H9 (cell line): ENCODE measurements around the gene MUSTN1. TPM values are rescaled to one million over a fixed set of nuclear protein-coding genes. Genes with fewer than 3 reads are reported as not detected.

Source experiments
- DNase-seq: peaks from one replicate; pipeline ENCODE4 v3.0.0-alpha.2; 2017
- H2AFZ ChIP-seq: one replicate; pipeline ENCODE4 v1.6.1; 2013; ENCODE audit warnings: mild to moderate bottlenecking, low read length, control low read depth, moderate library complexity
- H2AK5ac ChIP-seq: 2 replicates; pipeline ENCODE4 v1.6.1; 2013; ENCODE audit warnings: low read length, control low read depth, mixed read lengths; ENCODE audit not compliant: insufficient read length
- H2BK120ac ChIP-seq: one replicate; pipeline ENCODE4 v1.6.1; 2013; ENCODE audit warnings: low read depth, mild to moderate bottlenecking, low read length, control low read depth, inconsistent platforms; ENCODE audit not compliant: poor library complexity, severe bottlenecking
- H2BK12ac ChIP-seq: 2 replicates; pipeline ENCODE4 v1.6.1; 2013; ENCODE audit warnings: low read length, control low read depth, mixed read lengths, low read depth; ENCODE audit not compliant: insufficient read length
- H2BK15ac ChIP-seq: 2 replicates; pipeline ENCODE4 v1.6.1; 2013; ENCODE audit warnings: low read depth, low read length, control low read depth
- H2BK20ac ChIP-seq: one replicate; pipeline ENCODE4 v1.6.1; 2013; ENCODE audit warnings: low read depth, mild to moderate bottlenecking, low read length, control low read depth, inconsistent platforms; ENCODE audit not compliant: poor library complexity, severe bottlenecking
- H2BK5ac ChIP-seq: 2 replicates; pipeline ENCODE4 v1.6.1; 2013; ENCODE audit warnings: low read length, control low read depth, mixed read lengths; ENCODE audit not compliant: insufficient read length
- H3K14ac ChIP-seq: 2 replicates; pipeline ENCODE4 v1.6.1; 2013; ENCODE audit warnings: low read length, control low read depth; ENCODE audit not compliant: insufficient read depth
- H3K18ac ChIP-seq: 2 replicates; pipeline ENCODE4 v1.6.1; 2013; ENCODE audit warnings: low read depth, mild to moderate bottlenecking, mixed read lengths, low read length, control low read depth; ENCODE audit not compliant: insufficient read length
- H3K23ac ChIP-seq: 2 replicates; pipeline ENCODE4 v1.6.1; 2013; ENCODE audit warnings: low read length, control low read depth, mixed read lengths, low read depth; ENCODE audit not compliant: insufficient read length
- H3K23me2 ChIP-seq: 2 replicates; pipeline ENCODE4 v1.6.1; 2013; ENCODE audit warnings: low read depth, mild to moderate bottlenecking, mixed read lengths, low read length, control low read depth; ENCODE audit not compliant: insufficient read length, poor library complexity, severe bottlenecking
- H3K27ac ChIP-seq: 2 replicates; pipeline ENCODE4 v1.5.1; 2013; ENCODE audit warnings: low read length, control low read depth, mixed read lengths, low read depth; ENCODE audit not compliant: insufficient read length
- H3K27me3 ChIP-seq: 2 replicates; pipeline ENCODE4 v1.6.1; 2013; ENCODE audit warnings: low read length, control low read depth, inconsistent platforms; ENCODE audit not compliant: insufficient read depth
- H3K4ac ChIP-seq: 2 replicates; pipeline ENCODE4 v1.6.1; 2013; ENCODE audit warnings: low read depth, mild to moderate bottlenecking, control low read depth, inconsistent platforms, low read length, moderate library complexity
- H3K4me1 ChIP-seq: 2 replicates; pipeline ENCODE4 v1.6.1; 2013; ENCODE audit warnings: low read length, control low read depth, inconsistent platforms; ENCODE audit not compliant: insufficient read depth
- H3K4me2 ChIP-seq: 2 replicates; pipeline ENCODE4 v1.6.1; 2013; ENCODE audit warnings: low read length, control low read depth, mixed read lengths; ENCODE audit not compliant: insufficient read length, insufficient read depth
- H3K56ac ChIP-seq: 2 replicates; pipeline ENCODE4 v1.6.1; 2013; ENCODE audit warnings: low read depth, mild to moderate bottlenecking, mixed read lengths, low read length, control low read depth; ENCODE audit not compliant: insufficient read length
- H3K79me1 ChIP-seq: 2 replicates; pipeline ENCODE4 v1.6.1; 2013; ENCODE audit warnings: low read depth, mild to moderate bottlenecking, moderate library complexity, low read length, control low read depth, inconsistent platforms; ENCODE audit not compliant: insufficient read depth, poor library complexity, severe bottlenecking
- H3K79me2 ChIP-seq: 2 replicates; pipeline ENCODE4 v1.6.1; 2013; ENCODE audit warnings: low read length, control low read depth, inconsistent platforms; ENCODE audit not compliant: insufficient read depth
- H3K9ac ChIP-seq: 2 replicates; pipeline ENCODE4 v1.6.1; 2013; ENCODE audit warnings: low read length, control low read depth, mixed read lengths; ENCODE audit not compliant: insufficient read length; ENCODE audit errors: extremely low read depth
- H3K9me3 ChIP-seq: one replicate; pipeline ENCODE4 v1.6.1; 2013; ENCODE audit warnings: low read depth, low read length, inconsistent platforms; ENCODE audit not compliant: control insufficient read depth
- H3T11ph ChIP-seq: one replicate; pipeline ENCODE4 v1.6.1; 2013; ENCODE audit warnings: mild to moderate bottlenecking, low read length, control low read depth, inconsistent platforms
- H4K20me1 ChIP-seq: one replicate; pipeline ENCODE4 v1.6.1; 2013; ENCODE audit not compliant: control insufficient read depth, insufficient read length, insufficient read depth
- H4K5ac ChIP-seq: 2 replicates; pipeline ENCODE4 v1.6.1; 2013; ENCODE audit warnings: low read depth, mild to moderate bottlenecking, mixed read lengths, low read length, control low read depth; ENCODE audit not compliant: insufficient read length
- H4K8ac ChIP-seq: replicated peaks from 2 replicates; pipeline ENCODE4 v1.6.1; 2013; ENCODE audit warnings: low read length, control low read depth, mixed read lengths, low read depth; ENCODE audit not compliant: insufficient read length
- H4K91ac ChIP-seq: 2 replicates; pipeline ENCODE4 v1.6.1; 2013; ENCODE audit warnings: low read depth, mild to moderate bottlenecking, moderate library complexity, mixed read lengths, low read length, control low read depth; ENCODE audit not compliant: insufficient read length
- H3K27ac Mint-ChIP-seq, 3 experiments: 2 replicates in 2 of 3; 3 replicates in 1 of 3; pipeline ENCODE4 v1.8.0; 2020 to 2021; ENCODE audit warnings: mixed read lengths in 3 of 3, mild to moderate bottlenecking in 1 of 3, moderate library complexity in 1 of 3
- H3K27me3 Mint-ChIP-seq: 2 replicates; pipeline ENCODE4 v1.8.0; 2021; ENCODE audit warnings: low read depth, mild to moderate bottlenecking, moderate library complexity, mixed read lengths
- H3K36me3 Mint-ChIP-seq, 3 experiments: 2 replicates in 2 of 3; 3 replicates in 1 of 3; pipeline ENCODE4 v1.8.0; 2020 to 2021; ENCODE audit warnings: low read depth in 3 of 3, mixed read lengths in 3 of 3; ENCODE audit not compliant: insufficient read depth in 1 of 3
- H3K4me1 Mint-ChIP-seq, 2 experiments: 2 replicates each; pipeline ENCODE4 v1.8.0; 2020; ENCODE audit warnings: mixed read lengths in 2 of 2
- H3K4me3 Mint-ChIP-seq, 2 experiments: 2 replicates in 1 of 2; 3 replicates in 1 of 2; pipeline ENCODE4 v1.8.0; 2020 to 2021; ENCODE audit warnings: mild to moderate bottlenecking in 2 of 2, mixed read lengths in 2 of 2, moderate library complexity in 1 of 2
- H3K9me3 Mint-ChIP-seq, 2 experiments: 2 replicates in 1 of 2; 3 replicates in 1 of 2; pipeline ENCODE4 v1.8.0; 2020; ENCODE audit warnings: mild to moderate bottlenecking in 2 of 2, mixed read lengths in 2 of 2, moderate library complexity in 1 of 2
- WGBS: extraction: QIAGEN DNeasy Blood & Tissue Kit; methylation state at CpG from one replicate; pipeline ENCODE4 v1.1.7; 2013; ENCODE audit warnings: missing lambda C conversion rate, low lambda C conversion rate, mixed read lengths; ENCODE audit not compliant: insufficient read length; ENCODE audit errors: extremely low coverage; 5-methylcytosine and 5-hydroxymethylcytosine counted together
- total RNA-seq: library from RNA; stranded (reverse); gene quantifications from 2 replicates; pipeline ENCODE4 v1.2.1, GENCODE V29; 2021
- TF ChIP-seq, protein P1 (sequence below): fragments of 200-600 bp; sonication (generic); conservative IDR thresholded peaks from 3 replicates; pipeline ENCODE4 v1.8.0; 2021; ENCODE audit warnings: antibody characterized with exemption, mild to moderate bottlenecking

The MUSTN1 gene
- total RNA-seq, 1 experiment from 2014 or later = 0.72 TPM

DNA sequence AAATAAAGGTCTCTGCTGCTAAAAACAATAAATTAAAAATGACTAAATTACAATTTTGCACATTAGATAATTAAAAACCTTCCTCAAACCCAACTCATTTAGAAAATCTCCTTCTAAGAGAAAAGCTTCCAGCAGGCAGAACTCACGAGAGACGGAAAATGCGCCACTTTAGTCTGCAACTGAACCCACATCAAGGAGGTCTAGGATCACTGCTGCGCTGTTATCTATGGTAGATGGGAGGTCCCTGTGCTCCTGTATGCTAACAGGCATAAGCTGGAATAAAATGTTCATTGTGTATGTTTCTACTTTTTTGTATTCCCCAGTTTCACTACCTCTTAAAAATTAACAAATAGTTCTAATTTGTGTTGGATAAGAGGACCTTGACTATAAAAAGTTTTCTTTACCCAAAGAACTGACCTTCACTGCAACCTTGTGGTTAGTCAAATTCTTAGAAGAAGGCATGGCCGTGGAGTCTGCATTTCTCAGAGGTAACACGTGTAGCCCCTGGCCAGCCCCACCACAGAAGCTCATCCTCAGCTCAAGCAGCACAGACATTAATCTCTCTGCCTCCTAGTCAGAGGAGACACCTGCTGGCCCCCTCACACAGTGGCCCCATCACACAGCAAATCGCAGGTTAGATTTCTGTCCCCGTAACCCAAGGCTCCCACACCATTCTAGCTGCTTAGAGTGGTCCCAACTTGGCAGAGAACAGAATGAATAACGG is 40.2 kb upstream of the MUSTN1 start:
- no peak overlapping the region; a peak in 1 of 7 replicates for H3K27ac Mint-ChIP-seq
- no peak overlapping the region for H2BK20ac ChIP-seq
- no peaks in the 10 kb centered on the region for H3K23me2 ChIP-seq
- no peak overlapping the region for H3K14ac ChIP-seq
- H3K9me3 ChIP-seq = no peaks in the 10 kb centered on the region
- no peak overlapping the region for H3K27ac ChIP-seq
- no peak overlapping the region for H2BK12ac ChIP-seq
- H4K91ac ChIP-seq = no peak overlapping the region
- no peak overlapping the region for H4K8ac ChIP-seq
- no peak overlapping the region for H3K4ac ChIP-seq
- no peak overlapping the region for H3K56ac ChIP-seq
- no peak overlapping the region for H2BK5ac ChIP-seq
- peaks cover 18 to 24% of the 10 kb centered on the region in 2 experiments for H3K4me1 Mint-ChIP-seq
- H3K36me3 Mint-ChIP-seq = peaks cover 0 to 2% (median 0%) of the 10 kb centered on the region in 3 experiments; a peak in 2 of 7 replicates
- no peak overlapping the region for H2BK120ac ChIP-seq
- no peak overlapping the region for H3K4me3 Mint-ChIP-seq
- no peak overlapping the region for H2AFZ ChIP-seq
- no peaks in the 10 kb centered on the region for H3K9me3 Mint-ChIP-seq
- no peak overlapping the region for H3K9ac ChIP-seq
- no peaks in the 10 kb centered on the region for H3K79me1 ChIP-seq
- H3K18ac ChIP-seq = no peak overlapping the region
- H4K20me1 ChIP-seq = no peaks in the 10 kb centered on the region
- TF ChIP-seq, protein P1, sequence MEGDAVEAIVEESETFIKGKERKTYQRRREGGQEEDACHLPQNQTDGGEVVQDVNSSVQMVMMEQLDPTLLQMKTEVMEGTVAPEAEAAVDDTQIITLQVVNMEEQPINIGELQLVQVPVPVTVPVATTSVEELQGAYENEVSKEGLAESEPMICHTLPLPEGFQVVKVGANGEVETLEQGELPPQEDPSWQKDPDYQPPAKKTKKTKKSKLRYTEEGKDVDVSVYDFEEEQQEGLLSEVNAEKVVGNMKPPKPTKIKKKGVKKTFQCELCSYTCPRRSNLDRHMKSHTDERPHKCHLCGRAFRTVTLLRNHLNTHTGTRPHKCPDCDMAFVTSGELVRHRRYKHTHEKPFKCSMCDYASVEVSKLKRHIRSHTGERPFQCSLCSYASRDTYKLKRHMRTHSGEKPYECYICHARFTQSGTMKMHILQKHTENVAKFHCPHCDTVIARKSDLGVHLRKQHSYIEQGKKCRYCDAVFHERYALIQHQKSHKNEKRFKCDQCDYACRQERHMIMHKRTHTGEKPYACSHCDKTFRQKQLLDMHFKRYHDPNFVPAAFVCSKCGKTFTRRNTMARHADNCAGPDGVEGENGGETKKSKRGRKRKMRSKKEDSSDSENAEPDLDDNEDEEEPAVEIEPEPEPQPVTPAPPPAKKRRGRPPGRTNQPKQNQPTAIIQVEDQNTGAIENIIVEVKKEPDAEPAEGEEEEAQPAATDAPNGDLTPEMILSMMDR = no peak
- no peak overlapping the region for H2AK5ac ChIP-seq
- no peaks in the 10 kb centered on the region for H3K27me3 ChIP-seq
- no peak overlapping the region for H3K4me2 ChIP-seq
- H3K27me3 Mint-ChIP-seq = no peaks in the 10 kb centered on the region
- no peak overlapping the region for H3K23ac ChIP-seq
- H3K79me2 ChIP-seq = peaks cover 3% of the 10 kb centered on the region; the same call in 1 of the 2 replicates
- WGBS = no CpG with 5 or more reads among the region's 9 CpGs
- no peak overlapping the region for H3T11ph ChIP-seq
- no peak for DNase-seq
- no peak overlapping the region for H4K5ac ChIP-seq
- no peaks in the 10 kb centered on the region; the same call in 1 of the 2 replicates for H3K4me1 ChIP-seq
- H2BK15ac ChIP-seq = no peak overlapping the region
